Mucosa of descending colon (tissue), 3 donors: ENCODE results near the gene CTAGE8. TPM values are rescaled to one million over a fixed set of nuclear protein-coding genes. Genes with fewer than 3 reads are reported as not detected.
A peak's percentile ranks its signal among the peaks of the same experiment; 100 is the strongest.
"Not testable (repeated sequence)": the region's sequence is repeated elsewhere in the genome, so short reads cannot be mapped to it uniquely, and the experiment has no call there.

ENCODE experiments used
- ATAC-seq: fragments of 200-7000 bp; cut with Tn5 transposase; one replicate; pipeline ENCODE4 v1.9.1; 2020; ENCODE audit warnings: mild to moderate bottlenecking, moderate library complexity
- DNase-seq, 3 donors: peaks; one replicate each; pipeline ENCODE4 v3.0.0-alpha.2; 2020
- H3K36me3 ChIP-seq: fragments of 200-600 bp; one replicate; pipeline ENCODE4 v1.8.0; 2021; ENCODE audit warnings: low read depth, mild to moderate bottlenecking
- H3K4me1 ChIP-seq: fragments of 200-600 bp; one replicate; pipeline ENCODE4 v1.8.0; 2021; ENCODE audit warnings: low read depth, mild to moderate bottlenecking
- H3K4me3 ChIP-seq: fragments of 200-600 bp; one replicate; pipeline ENCODE4 v1.8.0; 2021; ENCODE audit warnings: mild to moderate bottlenecking
- H3K9me3 ChIP-seq: fragments of 200-600 bp; one replicate; pipeline ENCODE4 v1.8.0; 2021; ENCODE audit warnings: mild to moderate bottlenecking
- CTCF ChIP-seq: fragments of 200-600 bp; IDR thresholded peaks from one replicate; pipeline ENCODE4 v1.8.0; 2022; ENCODE audit warnings: antibody characterized with exemption, mild to moderate bottlenecking
- intact Hi-C, 2 donors: fragments of 100-400 bp; cut with DNase I in 1 of 2; cut with micrococcal nuclease in 1 of 2; formaldehyde crosslinking; loops; one replicate each; pipeline versions ENCODE4 v1.11.0 to v1.11.1; 2022; cut with DNase I, micrococcal nuclease
- total RNA-seq, 3 donors: library from RNA; stranded (reverse); fragmentation: NEBNext Ultra II Directional in 2 of 3; extraction: Animal tissue kit (Norgen Biotek cat#: 25700) in 2 of 3; gene quantifications; one replicate each; pipeline versions ENCODE4 v1.2.1 to v1.2.4, GENCODE V29; 2021 to 2023
- donor health status: DM: no; HTN: no; CAD: no; lungs with moderate emphysema.
- donor health status: DM: no; HTN: no; CAD: no.
- donor health status: DM: no; HTN: yes; CAD: no.

Gene CTAGE8
- total RNA-seq, 3 donors from 2014 or later: 1.7 to 13.8 (median 4.0) TPM

DNA sequence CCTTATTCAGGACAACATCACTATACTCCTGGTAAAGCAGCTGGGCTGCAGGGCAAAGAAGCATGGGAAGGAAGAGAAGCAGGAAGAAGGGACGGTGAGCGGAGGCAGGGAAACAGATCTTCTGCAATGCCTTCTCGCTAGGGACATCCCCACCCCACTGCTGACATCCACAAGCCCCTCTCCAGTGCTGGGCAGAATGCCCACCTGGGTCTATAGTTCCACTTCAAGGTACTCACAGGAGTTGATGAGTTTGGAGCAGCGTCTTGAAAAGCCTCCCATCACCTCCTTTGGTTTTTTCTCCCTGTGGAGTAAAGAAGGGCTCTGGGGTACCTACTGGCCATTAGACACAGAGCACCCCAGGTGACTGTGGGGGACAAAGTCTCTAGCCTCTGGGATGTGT is 13.4 kb upstream of the CTAGE8 start:
- intact Hi-C loops: not testable (repeated sequence)

GRCh38 chr7:144281981-144282380 is 12.9 kb upstream of the CTAGE8 start:
- intact Hi-C loops, H3K4me3 ChIP-seq: not testable (repeated sequence)

More for the DNA sequence above, 13.4 kb upstream of the CTAGE8 start:
- DNase-seq: peak in 1 of 3 donors; percentile 18
- not testable (repeated sequence) for H3K4me3 ChIP-seq, H3K36me3 ChIP-seq, ATAC-seq, H3K4me1 ChIP-seq, H3K9me3 ChIP-seq

GRCh38 chr7:144280010-144280409 is 10.9 kb upstream of the CTAGE8 start:
- H3K36me3 ChIP-seq, H3K4me1 ChIP-seq, H3K9me3 ChIP-seq, intact Hi-C loops, DNase-seq, H3K4me3 ChIP-seq: not testable (repeated sequence)
- ATAC-seq: peak; percentile 54

More at GRCh38 chr7:144281981-144282380, 12.9 kb upstream of the CTAGE8 start:
- not testable (repeated sequence) for H3K9me3 ChIP-seq, H3K36me3 ChIP-seq, DNase-seq, H3K4me1 ChIP-seq
- peak; percentile 6 for ATAC-seq

DNA sequence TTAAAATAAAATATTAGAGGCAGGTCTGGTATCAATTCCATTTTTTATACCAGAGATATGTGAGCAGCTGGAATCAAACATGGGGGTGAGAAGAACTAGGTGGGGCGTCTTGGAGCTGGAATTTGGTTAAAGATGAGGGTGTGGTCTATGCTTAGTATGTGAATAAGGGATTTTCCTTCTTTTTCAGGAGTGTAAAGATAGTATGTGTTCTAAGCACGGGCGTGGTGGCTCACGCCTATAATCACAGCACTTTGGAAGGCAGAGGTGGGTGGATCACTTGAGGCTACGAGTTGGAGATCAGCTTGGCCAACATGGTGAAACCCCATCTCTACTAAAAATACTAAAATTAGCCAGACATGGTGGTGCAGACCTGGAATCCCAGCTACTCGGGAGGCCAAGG is 6.2 kb upstream of the CTAGE8 start:
- H3K4me3 ChIP-seq, H3K9me3 ChIP-seq, H3K4me1 ChIP-seq, DNase-seq, intact Hi-C loops, ATAC-seq, H3K36me3 ChIP-seq: not testable (repeated sequence)

- intact Hi-C loops, ATAC-seq, DNase-seq, H3K4me1 ChIP-seq, H3K36me3 ChIP-seq, H3K4me3 ChIP-seq, H3K9me3 ChIP-seq: not testable (repeated sequence)
These were observed 4.4 kb downstream of the CTAGE8 start, which contains the start of gene OR2A7 for GRCh38 chr7:144264692-144265091. Gene OR2A7, minus strand, starts transcription at chr7:144264792. Its CDS starts 5,164 bp downstream, at chr7:144259628.

GRCh38 chr7:144262128-144262527 is 7.0 kb downstream of the CTAGE8 start:
- ATAC-seq, H3K4me1 ChIP-seq, H3K4me3 ChIP-seq, intact Hi-C loops, H3K9me3 ChIP-seq, H3K36me3 ChIP-seq, DNase-seq: not testable (repeated sequence)

GRCh38 chr7:144259067-144259466 is 10.0 kb downstream of the CTAGE8 start:
- H3K36me3 ChIP-seq, intact Hi-C loops, ATAC-seq, DNase-seq, H3K9me3 ChIP-seq, H3K4me3 ChIP-seq, H3K4me1 ChIP-seq: not testable (repeated sequence)

DNA sequence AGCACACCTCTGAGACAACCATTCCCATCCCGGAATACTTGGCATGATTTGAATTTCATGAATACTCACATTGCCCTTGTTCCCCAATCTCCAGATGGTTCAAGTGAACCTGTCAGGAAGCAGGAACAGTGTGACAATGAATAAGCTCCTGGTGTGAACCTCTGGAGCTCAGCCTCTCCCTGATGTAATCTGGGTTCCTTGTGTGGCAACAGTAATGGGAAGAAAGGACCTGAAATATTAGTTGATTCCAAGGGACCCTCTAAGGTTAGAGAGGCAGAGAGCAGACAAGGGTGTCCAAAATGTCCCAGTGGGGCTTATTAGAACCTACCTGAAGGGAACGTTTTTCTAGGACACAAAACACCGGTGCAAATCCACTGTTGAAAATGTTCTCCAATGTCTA is 13.0 kb downstream of the CTAGE8 start:
- intact Hi-C loops: no loop called here
- Histone ChIP-seq H3K4me1 (no peaks in the 10 kb centered on the region), H3K9me3 (no peaks in the 10 kb centered on the region), H3K36me3 (no peaks in the 10 kb centered on the region), H3K4me3 (no peak overlapping the region)
- ATAC-seq (no peak), DNase-seq (no peak)
- no peak for TF ChIP-seq CTCF

DNA sequence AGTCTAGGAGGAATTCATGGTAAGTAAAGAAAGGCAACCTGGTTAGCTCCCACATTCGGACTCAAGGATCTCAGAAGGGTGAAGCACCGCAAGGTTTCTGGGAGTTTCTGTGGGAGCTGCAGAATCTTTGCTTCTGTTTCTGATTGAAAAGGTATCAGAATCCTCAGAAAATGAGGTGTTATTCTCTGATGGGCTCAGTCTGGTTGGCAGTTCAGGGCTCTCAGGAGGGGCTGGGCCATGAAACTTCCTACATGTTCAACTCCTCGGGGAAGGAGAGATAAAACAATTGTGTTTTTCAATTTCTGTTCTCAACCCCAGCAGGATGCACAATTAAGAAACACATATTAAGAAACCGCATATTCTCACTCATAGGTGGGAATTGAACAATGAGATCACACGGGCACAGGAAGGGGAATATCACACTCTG is 13.6 kb downstream of the CTAGE8 start:
- Histone ChIP-seq H3K36me3 (no peaks in the 10 kb centered on the region), H3K4me1 (no peaks in the 10 kb centered on the region), H3K9me3 (no peaks in the 10 kb centered on the region), H3K4me3 (no peak overlapping the region)
- TF ChIP-seq CTCF: no peak
- intact Hi-C loops: no loop called here
- ATAC-seq: no peak
- DNase-seq: no peak

DNA sequence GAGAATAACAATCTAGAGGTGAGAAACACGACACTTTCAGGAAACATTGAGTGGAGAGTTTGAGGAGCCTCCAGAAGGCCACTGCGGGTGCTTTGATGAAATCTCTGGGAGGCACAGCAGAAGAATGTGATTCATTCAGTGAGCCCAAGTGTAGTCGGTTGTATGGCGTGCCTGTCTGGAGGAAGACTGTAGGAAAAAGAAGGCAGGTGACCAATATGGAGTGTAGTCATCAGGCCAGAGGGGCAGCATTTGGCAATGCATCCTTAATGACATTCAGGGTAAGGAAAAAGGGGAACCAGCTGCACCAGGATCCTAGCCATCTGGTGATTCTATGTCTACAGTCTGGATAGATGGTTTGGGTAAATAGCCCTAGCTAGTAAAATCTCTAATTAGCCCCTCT is 16.8 kb downstream of the CTAGE8 start:
- intact Hi-C loops, H3K9me3 ChIP-seq, DNase-seq, H3K4me1 ChIP-seq, H3K36me3 ChIP-seq, ATAC-seq, H3K4me3 ChIP-seq: not testable (repeated sequence)

DNA sequence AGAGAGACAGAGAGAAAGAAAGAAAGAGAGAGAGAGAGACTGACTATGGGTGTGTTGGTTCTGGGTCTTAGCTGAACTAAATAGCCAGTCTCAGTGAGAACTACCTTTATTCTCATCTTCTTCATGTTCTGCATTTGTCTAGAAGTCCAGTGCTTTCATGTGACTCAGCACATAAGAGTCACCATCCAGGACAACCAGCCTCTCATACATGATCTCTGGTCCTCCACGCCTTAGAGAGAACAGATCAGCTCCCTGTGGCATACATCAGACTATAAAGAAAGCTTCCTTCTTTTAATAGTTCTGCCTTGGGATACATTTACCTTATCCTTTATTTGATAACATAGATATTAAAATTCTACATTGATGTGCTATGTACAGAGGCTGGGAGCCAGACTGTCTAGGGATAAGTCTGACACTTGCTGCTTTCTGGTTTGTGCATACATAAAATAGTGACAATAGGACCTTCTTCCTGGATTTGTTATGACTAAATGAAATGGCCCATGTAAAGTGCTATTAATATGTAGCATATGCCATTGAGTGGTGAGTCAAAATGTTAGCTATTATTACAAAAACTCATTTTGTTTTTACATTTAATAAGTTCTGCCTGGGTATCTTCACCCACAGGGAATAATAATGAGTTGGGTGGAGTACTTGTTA is 21.3 kb downstream of the CTAGE8 start:
- ATAC-seq: not testable (repeated sequence)

GRCh38 chr7:144246967-144247366 is 22.1 kb downstream of the CTAGE8 start:
- intact Hi-C loops, H3K4me3 ChIP-seq, H3K4me1 ChIP-seq, ATAC-seq, H3K36me3 ChIP-seq, DNase-seq, H3K9me3 ChIP-seq: not testable (repeated sequence)

More for the DNA sequence above, 21.3 kb downstream of the CTAGE8 start:
- H3K36me3 ChIP-seq, H3K9me3 ChIP-seq, intact Hi-C loops, H3K4me1 ChIP-seq, DNase-seq, H3K4me3 ChIP-seq: not testable (repeated sequence)

DNA sequence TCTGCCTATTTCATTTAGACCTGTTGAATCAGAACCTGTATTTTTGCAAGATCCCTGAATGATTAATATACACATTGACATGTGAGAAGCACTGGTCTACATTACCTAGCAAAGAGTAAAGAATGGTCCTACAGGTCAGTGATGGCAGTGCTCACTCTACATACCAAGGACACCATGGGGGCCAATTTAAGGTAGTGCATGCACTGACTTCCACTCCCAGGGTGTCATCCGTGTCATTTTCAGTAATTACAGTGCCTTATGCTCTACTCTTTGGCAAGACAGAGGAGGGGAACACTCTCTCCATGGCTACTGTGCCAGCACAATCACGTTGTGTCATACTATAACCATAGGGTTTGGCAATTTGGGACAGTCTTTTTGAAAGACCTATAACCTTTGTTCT is 23.7 kb downstream of the CTAGE8 start:
- H3K36me3 ChIP-seq, intact Hi-C loops, ATAC-seq, H3K9me3 ChIP-seq, H3K4me1 ChIP-seq, H3K4me3 ChIP-seq, DNase-seq: not testable (repeated sequence)
